HEK293 (cell line): ENCODE data around the gene RPL36A.

ENCODE experiments used
- CTCF ChIP-seq: fragments of 450-650 bp; formaldehyde crosslinking; IDR thresholded peaks from 2 replicates; pipeline ENCODE4 v1.5.1; 2016; ENCODE audit warnings: missing biosample characterization, missing genetic modification characterization
- KLF1 ChIP-seq: fragments of 450-650 bp; formaldehyde crosslinking; IDR thresholded peaks from 2 replicates; pipeline ENCODE4 v1.5.1; 2016; ENCODE audit warnings: missing biosample characterization, missing genetic modification characterization
- KLF10 ChIP-seq: fragments of 450-650 bp; IDR thresholded peaks from 2 replicates; pipeline ENCODE4 v1.5.1; 2018; ENCODE audit warnings: missing biosample characterization, mild to moderate bottlenecking, missing genetic modification characterization
- KLF8 ChIP-seq: fragments of 450-650 bp; formaldehyde crosslinking; IDR thresholded peaks from 2 replicates; pipeline ENCODE4 v1.5.1; 2016; ENCODE audit warnings: missing biosample characterization, missing genetic modification characterization
- PRDM10 ChIP-seq: fragments of 450-650 bp; formaldehyde crosslinking; IDR thresholded peaks from 2 replicates; pipeline ENCODE4 v1.5.1; 2016; ENCODE audit warnings: missing biosample characterization, missing genetic modification characterization
- PRDM4 ChIP-seq: fragments of 450-650 bp; formaldehyde crosslinking; IDR thresholded peaks from 2 replicates; pipeline ENCODE4 v1.5.1; 2017; ENCODE audit warnings: missing biosample characterization, missing genetic modification characterization
- ZBTB11 ChIP-seq: fragments of 450-650 bp; formaldehyde crosslinking; conservative IDR thresholded peaks from 2 replicates; pipeline ENCODE4 v1.5.1; 2016; ENCODE audit warnings: low read depth, missing biosample characterization, missing genetic modification characterization
- ZBTB17 ChIP-seq: fragments of 450-650 bp; formaldehyde crosslinking; IDR thresholded peaks from 2 replicates; pipeline ENCODE4 v1.5.1; 2016; ENCODE audit warnings: missing biosample characterization, missing genetic modification characterization
- ZBTB7A ChIP-seq: fragments of 450-650 bp; formaldehyde crosslinking; IDR thresholded peaks from 2 replicates; pipeline ENCODE4 v1.5.1; 2016; ENCODE audit warnings: low read depth, missing biosample characterization, missing genetic modification characterization
- ZBTB8A ChIP-seq: fragments of 450-650 bp; formaldehyde crosslinking; IDR thresholded peaks from 2 replicates; pipeline ENCODE4 v1.5.1; 2016; ENCODE audit warnings: missing biosample characterization, missing genetic modification characterization
- ZFP3 ChIP-seq: fragments of 450-650 bp; formaldehyde crosslinking; IDR thresholded peaks from 2 replicates; pipeline ENCODE4 v1.5.1; 2016; ENCODE audit warnings: low read depth, missing biosample characterization, missing genetic modification characterization
- ZNF2 ChIP-seq: fragments of 450-650 bp; formaldehyde crosslinking; IDR thresholded peaks from 2 replicates; pipeline ENCODE4 v1.5.1; 2016; ENCODE audit warnings: missing biosample characterization, missing genetic modification characterization
- ZNF341 ChIP-seq: fragments of 450-650 bp; formaldehyde crosslinking; IDR thresholded peaks from 2 replicates; pipeline ENCODE4; 2016; ENCODE audit warnings: low read depth, missing biosample characterization, missing genetic modification characterization
- ZNF48 ChIP-seq: fragments of 450-650 bp; formaldehyde crosslinking; IDR thresholded peaks from 2 replicates; pipeline ENCODE4 v1.5.1; 2016; ENCODE audit warnings: missing biosample characterization, missing genetic modification characterization
- ZNF513 ChIP-seq: fragments of 450-650 bp; IDR thresholded peaks from 2 replicates; pipeline ENCODE4 v1.5.1; 2018; ENCODE audit warnings: missing biosample characterization, missing genetic modification characterization
- ZNF561 ChIP-seq: fragments of 450-650 bp; IDR thresholded peaks from 2 replicates; pipeline ENCODE4 v1.5.1; 2018; ENCODE audit warnings: missing biosample characterization, missing genetic modification characterization, borderline replicate concordance
- ZNF580 ChIP-seq: fragments of 450-650 bp; formaldehyde crosslinking; IDR thresholded peaks from 2 replicates; pipeline ENCODE4 v1.5.1; 2016; ENCODE audit warnings: missing biosample characterization, missing genetic modification characterization
- ZNF639 ChIP-seq: fragments of 450-650 bp; formaldehyde crosslinking; IDR thresholded peaks from 2 replicates; pipeline ENCODE4 v1.5.1; 2016; ENCODE audit warnings: missing biosample characterization, missing genetic modification characterization
- ZNF792 ChIP-seq: fragments of 450-650 bp; formaldehyde crosslinking; IDR thresholded peaks from 2 replicates; pipeline ENCODE4 v1.5.1; 2016; ENCODE audit warnings: missing biosample characterization, missing genetic modification characterization
- ZSCAN5A ChIP-seq: fragments of 450-650 bp; formaldehyde crosslinking; IDR thresholded peaks from 2 replicates; pipeline ENCODE4 v1.5.1; 2016; ENCODE audit warnings: missing biosample characterization, missing genetic modification characterization

Gene RPL36A

GRCh38 chrX:101390664-101391525, at the start of gene RPL36A (continued):
- TF ChIP-seq ZNF341 (peak; percentile 60), ZFP3 (tag by site-specific recombination) (no peak), ZNF561 (tag by site-specific recombination) (peak; percentile 87; the same call in 1 of the 2 replicates), ZNF2 (tag by site-specific recombination) (peak; percentile 93), CTCF (peak; percentile 97), ZBTB11 (tag by site-specific recombination) (peak; percentile 92), ZBTB17 (tag by site-specific recombination) (peak; percentile 69), KLF1 (peak; percentile 64), PRDM4 (tag by site-specific recombination) (peak; percentile 13; the same call in 1 of the 2 replicates), ZNF513 (tag by site-specific recombination) (0 out of 2 replicates have a peak, but pooled peaks have one; percentile 28), ZNF639 (tag by site-specific recombination) (peak; percentile 91), KLF10 (0 out of 2 replicates have a peak, but pooled peaks have one; percentile 25), ZNF792 (tag by site-specific recombination) (no peak), KLF8 (tag by site-specific recombination) (peak; percentile 86), ZBTB7A (tag by site-specific recombination) (0 out of 2 replicates have a peak, but pooled peaks have one; percentile 11), ZBTB8A (tag by site-specific recombination) (peak; percentile 54), ZSCAN5A (tag by site-specific recombination) (0 out of 2 replicates have a peak, but pooled peaks have one; percentile 27), PRDM10 (tag by site-specific recombination) (peak; percentile 72), ZNF580 (peak; percentile 84), ZNF48 (tag by site-specific recombination) (no peak)
